Measurements from ENCODE around the gene LINS1.

The LINS1 gene

DNA sequence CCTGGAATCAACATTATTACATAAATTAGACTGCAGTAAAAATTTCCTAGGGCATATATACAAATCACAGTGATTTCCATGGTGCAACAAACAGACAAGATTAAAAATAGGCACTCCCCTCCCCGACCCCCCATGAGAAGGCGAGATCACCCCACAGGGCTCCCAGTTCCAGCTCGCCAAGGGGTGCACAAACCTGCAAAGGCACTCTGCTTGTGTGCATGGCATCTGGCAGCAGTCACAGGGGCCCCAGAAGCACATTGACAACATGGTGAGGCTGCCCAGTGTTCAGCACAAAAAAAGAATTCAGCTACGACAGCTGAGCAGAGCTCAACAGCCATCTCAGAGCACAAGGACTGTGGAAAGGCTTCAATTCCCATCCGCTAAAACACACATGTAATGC, 54.0 kb downstream of the LINS1 start:
- DNase-seq (ENCODE audit: low spot score), result no peak

DNA sequence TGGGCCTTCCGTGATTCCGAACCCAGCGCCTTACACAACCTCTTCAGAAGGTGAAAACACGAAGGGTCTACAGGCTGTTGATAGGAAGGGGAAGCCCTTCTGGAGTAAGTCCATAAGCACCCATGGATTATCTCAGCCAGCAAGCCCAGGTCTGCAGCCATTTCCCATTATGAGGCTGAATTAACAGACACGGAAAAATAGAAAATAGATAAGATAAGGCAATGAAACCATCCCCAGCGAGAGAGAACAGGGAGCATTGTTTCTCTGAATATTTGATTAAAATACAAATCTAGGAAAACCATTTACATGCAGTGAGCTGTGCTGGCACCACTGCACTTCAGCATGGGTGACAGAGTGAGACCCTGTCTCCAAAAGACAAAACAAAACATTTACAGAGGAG, 57.0 kb downstream of the LINS1 start:
- no peak for DNase-seq (ENCODE audit: low spot score)

- DNase-seq (ENCODE audit: low spot score), result no peak
Measured at GRCh38 chr15:100544338-100544841, 57.6 kb downstream of the LINS1 start.

DNA sequence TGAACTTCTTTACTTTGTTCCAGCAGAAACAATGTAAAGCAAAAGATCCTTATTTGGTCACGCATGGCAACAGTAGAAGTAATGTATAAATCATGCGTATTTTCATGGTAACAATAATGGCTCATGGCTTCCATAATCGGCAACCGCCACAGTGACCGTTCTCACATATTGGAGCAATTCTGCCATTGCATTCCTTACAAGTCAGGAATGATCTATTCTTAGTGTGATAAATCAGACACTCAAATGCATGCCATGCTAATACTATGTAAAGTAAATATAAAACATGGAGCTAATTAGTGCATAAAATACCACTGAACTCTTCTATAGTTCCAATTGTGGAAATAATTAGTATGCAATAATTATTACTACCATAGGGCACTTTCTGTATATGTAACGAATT, 59.7 kb downstream of the LINS1 start:
- DNase-seq (ENCODE audit: low spot score), result no peak

DNA sequence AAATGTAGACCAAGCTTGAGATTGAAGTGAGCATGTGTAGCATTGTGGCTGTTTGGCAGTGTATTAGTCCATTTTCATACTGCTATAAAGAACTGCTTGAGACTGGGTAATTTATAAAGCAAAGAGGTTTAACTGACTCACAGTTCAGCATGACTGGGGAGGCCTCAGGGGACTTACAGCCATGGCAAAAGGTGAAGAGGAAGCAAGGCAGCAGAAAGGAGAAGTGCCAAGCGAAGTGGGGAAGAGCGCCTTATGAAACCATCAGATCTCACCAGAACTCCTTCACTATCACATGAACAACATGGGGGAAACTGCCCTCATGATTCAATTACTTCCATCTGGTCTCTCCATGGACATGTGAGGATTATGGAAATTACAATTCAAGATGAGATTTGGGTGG, 64.7 kb downstream of the LINS1 start:
- no peak for DNase-seq (ENCODE audit: low spot score)

- DNase-seq (ENCODE audit: low spot score), result no peak
Measured at GRCh38 chr15:100536733-100537132, 65.3 kb downstream of the LINS1 start.

DNA sequence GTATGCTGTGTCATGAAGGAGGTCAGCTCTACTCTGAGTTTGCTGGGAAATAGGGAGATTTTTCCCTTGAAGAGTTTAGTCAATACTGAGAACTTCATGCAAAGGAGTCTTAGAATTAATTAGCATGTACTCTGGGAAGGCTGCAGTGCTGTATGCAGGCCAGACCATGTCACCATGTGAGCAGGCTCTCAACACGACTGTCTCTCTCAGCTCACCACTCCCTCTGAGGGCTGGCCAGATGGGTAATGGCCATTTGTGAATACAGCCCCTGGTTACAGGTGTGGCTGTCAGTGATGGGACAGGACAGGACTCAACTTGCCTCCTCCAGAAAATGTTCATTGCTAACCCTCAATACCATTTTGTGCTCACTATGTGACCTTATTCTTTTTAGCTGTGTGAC, 68.1 kb downstream of the LINS1 start:
- no peak for DNase-seq (ENCODE audit: low spot score)

GRCh38 chr15:100531823-100532327, 70.1 kb downstream of the LINS1 start:
- no peak for DNase-seq (ENCODE audit: low spot score)

DNA sequence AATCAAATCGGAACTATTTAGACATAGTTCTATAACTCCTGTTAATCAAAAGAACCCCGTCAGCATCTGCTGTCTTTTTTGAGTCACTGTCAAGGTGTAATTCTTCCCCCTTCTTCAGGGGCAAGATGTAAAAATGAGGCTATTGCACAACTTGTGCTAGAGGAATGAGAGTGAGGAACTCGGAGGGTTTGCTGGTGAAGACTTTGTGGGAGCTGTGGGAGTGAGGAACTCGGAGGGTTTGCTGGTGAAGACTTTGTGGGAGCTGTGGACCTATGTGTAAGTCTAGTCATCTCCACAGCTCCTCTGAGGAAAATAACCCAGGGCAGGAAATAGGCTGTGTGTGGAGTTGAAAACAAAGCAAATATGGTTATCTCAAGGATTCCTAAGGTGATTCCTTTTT, 70.8 kb downstream of the LINS1 start:
- no peak for DNase-seq (ENCODE audit: low spot score)

DNA sequence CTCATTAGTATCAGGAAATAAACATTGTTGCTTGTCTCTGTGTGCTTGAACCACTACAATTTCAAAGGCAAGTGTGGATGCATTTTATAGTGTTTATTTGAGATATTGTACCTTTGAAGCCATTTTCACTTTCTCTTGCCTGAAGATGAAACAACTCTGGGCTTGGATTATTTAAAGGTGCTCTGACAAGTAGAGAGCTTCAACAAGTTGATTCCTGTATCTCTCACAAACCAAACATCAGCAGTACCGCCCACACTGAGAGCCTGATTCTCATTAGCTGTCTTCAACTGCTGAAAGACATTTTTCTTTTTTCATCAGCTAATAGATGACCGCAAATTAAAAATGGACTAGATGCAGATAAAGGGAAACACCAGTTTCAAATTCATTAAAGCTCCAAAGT, 72.4 kb downstream of the LINS1 start:
- no peak for DNase-seq (ENCODE audit: low spot score)

DNA sequence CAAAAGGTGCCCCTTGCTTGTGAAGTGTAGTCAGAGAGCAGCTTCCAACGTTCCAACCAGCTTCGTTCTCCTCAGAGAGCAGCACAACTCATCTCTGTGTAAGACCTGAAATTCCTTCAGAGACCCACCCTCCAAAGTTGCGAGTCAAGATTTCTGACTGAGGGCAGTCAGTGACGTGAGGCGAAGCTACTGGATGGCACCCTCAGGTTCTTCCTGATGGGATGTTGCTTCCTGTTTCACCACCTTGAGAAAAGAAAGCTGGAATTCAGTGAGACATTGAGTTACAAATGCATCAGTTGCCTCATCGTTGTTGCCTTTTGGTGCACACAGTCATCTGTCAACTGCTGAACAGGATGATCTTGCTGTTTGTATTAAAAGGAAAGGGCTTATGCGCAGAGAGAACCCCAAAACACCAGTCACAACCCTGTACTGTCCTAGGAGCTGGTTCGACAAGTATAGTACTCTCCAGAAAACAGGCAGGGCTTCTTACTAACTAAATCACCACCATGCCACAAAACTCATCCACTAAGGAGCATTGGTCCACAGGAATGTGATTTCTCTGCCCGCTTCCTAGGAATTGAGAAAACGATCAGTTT, 73.1 kb downstream of the LINS1 start, which contains the start of gene CERS3:
TSS of gene CERS3 (minus strand) at position 118 of the 596 bp plus-strand sequence. CDS start 27,101 bp downstream, outside the sequence.
- no peak for DNase-seq (ENCODE audit: low spot score)

GRCh38 chr15:100526027-100526481, 75.9 kb downstream of the LINS1 start:
- no peak for DNase-seq (ENCODE audit: low spot score)

DNA sequence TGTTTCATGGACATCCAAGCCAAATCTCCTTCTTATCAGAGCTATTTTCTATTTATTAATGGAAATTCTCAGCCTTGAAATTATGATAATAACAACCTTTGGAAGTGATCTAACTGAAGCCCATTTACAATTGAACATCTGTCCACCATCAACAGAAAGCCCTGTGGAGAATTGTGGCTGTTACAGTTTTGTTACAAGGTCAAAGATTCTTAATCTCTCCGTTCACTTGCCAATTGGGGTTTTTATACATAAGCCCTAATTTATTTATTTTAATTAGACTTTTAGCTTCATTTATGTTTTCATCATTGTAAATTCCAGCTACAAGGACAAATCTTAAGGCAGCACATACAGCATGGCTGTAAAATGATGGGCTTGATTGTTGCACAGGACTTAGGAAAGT, 76.5 kb downstream of the LINS1 start:
- DNase-seq (ENCODE audit: low spot score), result no peak

- DNase-seq (ENCODE audit: low spot score), result no peak
Measured at GRCh38 chr15:100524326-100524725, 77.7 kb downstream of the LINS1 start.

- DNase-seq (ENCODE audit: low spot score), result no peak
Measured at GRCh38 chr15:100521907-100522306, 80.1 kb downstream of the LINS1 start.

- DNase-seq (ENCODE audit: low spot score), result no peak
Measured at GRCh38 chr15:100520132-100520921, 81.7 kb downstream of the LINS1 start.

DNA sequence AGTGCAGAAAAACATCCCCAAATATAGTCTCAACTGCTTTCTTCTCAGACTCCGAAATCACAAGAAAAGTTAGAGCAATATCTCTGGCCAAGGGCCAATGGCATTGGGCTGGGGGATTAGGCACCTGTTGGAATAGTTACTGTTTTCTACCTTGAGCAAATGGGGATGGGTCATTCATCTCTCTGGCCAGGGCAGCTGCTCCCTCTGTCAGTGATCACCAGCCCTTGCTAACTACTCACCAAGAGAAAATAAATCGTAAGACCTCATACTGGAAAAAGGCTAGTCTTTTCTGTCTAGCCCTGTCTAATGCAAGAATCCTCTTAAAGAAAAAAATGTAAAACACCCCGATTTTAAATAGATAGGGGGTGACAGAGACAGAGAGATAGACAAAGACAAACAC, 84.1 kb downstream of the LINS1 start:
- DNase-seq (ENCODE audit: low spot score), result no peak
